Epithelial cell of proximal tubule (primary cell): ENCODE results near the gene COX7B2. TPM values are rescaled to one million over a fixed set of nuclear protein-coding genes. Genes with fewer than 3 reads are reported as not detected.

ENCODE experiments used
- DNase-seq: peaks from one replicate; pipeline ENCODE4 v3.0.0-alpha.2; 2011; ENCODE audit warnings: low read depth
- H3K4me3 ChIP-seq: 2 replicates; pipeline ENCODE4 v1.5.1; 2011; ENCODE audit warnings: low read depth, mild to moderate bottlenecking, low read length
- total RNA-seq: library from RNA; depleted of rRNA; stranded (reverse); fragments of >200 nt; gene quantifications from 2 replicates; pipeline ENCODE4 v1.2.3, GENCODE V29; 2015
- TF ChIP-seq, protein P1 (sequence below): conservative IDR thresholded peaks from 2 replicates; pipeline ENCODE4 v1.5.1; 2012; ENCODE audit warnings: low read depth, mild to moderate bottlenecking, low read length

The COX7B2 gene
- total RNA-seq, 1 donor from 2014 or later: not detected

DNA sequence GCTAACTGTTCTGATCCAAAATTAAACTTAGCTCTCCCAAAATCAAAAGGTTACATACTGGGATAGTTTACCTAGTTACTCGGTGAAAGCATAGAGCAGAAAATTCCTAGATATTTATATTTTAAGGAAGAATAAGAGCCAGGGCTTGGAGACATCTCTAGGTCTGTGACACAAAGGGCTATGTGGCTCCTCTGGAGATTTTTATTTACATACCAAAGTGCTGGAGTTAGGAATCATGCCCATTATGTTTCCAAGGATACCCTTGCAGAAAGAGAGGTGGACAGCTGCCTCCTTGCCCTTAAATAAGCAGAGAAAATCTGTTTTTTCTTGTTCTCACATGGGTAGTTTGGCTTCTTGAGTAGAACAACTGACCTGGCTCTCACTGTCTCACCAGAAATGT is 9.0 kb downstream of the COX7B2 start:
- H3K4me3 ChIP-seq: no peak overlapping the region
- TF ChIP-seq, protein P1, sequence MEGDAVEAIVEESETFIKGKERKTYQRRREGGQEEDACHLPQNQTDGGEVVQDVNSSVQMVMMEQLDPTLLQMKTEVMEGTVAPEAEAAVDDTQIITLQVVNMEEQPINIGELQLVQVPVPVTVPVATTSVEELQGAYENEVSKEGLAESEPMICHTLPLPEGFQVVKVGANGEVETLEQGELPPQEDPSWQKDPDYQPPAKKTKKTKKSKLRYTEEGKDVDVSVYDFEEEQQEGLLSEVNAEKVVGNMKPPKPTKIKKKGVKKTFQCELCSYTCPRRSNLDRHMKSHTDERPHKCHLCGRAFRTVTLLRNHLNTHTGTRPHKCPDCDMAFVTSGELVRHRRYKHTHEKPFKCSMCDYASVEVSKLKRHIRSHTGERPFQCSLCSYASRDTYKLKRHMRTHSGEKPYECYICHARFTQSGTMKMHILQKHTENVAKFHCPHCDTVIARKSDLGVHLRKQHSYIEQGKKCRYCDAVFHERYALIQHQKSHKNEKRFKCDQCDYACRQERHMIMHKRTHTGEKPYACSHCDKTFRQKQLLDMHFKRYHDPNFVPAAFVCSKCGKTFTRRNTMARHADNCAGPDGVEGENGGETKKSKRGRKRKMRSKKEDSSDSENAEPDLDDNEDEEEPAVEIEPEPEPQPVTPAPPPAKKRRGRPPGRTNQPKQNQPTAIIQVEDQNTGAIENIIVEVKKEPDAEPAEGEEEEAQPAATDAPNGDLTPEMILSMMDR: no peak
- no peak for DNase-seq

GRCh38 chr4:46894826-46895225 is 14.2 kb downstream of the COX7B2 start:
- no peak overlapping the region for H3K4me3 ChIP-seq
- TF ChIP-seq, protein P1: no peak
- DNase-seq: no peak

GRCh38 chr4:46890056-46890455 is 19.0 kb downstream of the COX7B2 start:
- H3K4me3 ChIP-seq: no peak overlapping the region
- DNase-seq: no peak
- TF ChIP-seq, protein P1: no peak

DNA sequence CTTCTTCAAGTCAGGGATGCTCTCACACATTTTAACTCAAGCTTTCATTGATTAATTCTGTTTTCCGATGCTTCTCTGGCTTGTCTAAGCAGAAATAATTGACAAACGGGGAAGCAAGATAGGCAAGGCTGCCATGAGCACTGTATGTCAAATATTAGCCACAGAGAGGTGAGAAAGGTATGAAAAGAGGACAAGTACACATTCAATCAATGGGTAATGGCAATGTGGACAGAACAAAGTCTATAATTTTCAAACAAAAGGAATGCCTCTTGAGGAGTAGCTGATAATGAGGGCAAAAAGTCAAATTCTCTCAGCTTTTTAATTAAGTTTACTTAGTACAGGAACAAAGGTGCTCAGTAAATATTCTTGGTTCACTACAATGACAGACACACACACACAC is 19.6 kb downstream of the COX7B2 start:
- no peak overlapping the region for H3K4me3 ChIP-seq
- TF ChIP-seq, protein P1: no peak
- DNase-seq: no peak

DNA sequence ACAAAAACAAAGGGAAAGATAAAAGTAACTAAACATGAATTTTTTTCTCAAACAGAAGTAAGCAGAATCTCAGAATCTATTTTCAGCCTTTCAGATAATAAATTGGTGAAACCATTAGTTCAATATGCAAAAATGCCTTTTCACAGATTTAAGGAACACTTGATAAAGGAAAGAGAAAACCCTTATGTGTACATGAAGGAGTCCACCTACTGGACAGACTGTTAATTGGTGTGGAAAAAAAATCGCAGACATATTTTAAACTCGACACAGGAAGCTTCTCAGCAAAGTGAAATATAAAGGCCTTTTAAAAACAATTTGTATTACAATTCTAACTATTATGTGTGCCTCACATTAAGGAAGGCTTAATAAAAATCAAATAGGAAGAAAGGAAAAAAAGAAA is 22.3 kb downstream of the COX7B2 start:
- H3K4me3 ChIP-seq: no peak overlapping the region
- no peak for DNase-seq

DNA sequence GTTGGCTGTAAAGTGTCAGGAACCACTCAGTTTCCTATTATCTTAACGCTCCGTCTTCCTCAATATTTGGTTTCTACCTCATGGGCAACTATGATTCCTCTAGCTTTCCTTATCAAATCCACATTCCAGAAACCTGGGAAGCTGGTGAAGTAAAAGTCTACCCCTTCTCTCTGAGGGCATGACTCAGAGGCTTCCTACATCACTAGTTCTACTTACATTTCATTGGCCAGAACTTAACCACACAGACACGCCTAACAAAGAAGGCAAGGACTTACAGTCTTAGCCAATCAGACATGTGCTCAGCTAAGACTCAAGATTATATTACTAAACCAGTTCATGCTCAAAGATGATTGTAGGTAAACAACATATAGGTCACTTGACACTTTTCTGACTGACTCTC is 30.4 kb downstream of the COX7B2 start:
- DNase-seq: no peak
- H3K4me3 ChIP-seq: no peak overlapping the region
- TF ChIP-seq, protein P1: no peak

More for the DNA sequence above, 22.3 kb downstream of the COX7B2 start:
- TF ChIP-seq, protein P1: peak; percentile 55

DNA sequence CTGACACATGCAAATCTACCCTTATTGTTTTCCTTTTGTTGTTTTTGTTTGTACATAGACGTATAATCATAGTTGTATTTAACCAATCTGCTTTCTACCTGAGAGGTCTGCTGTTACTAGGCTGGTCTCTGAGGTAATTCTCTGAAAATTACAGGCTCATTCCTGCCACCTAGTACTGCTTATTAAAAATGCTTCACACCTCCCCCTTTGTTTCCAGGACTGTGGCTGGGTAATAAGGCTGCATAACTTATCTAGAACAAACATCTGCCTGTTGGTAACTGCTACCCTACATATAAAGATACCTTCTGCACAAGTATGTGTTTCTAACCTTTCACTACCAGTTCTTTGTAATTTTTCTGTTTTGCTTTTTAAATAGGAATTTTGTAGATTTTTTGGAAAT is 34.2 kb downstream of the COX7B2 start:
- H3K4me3 ChIP-seq: no peak overlapping the region
- no peak for DNase-seq
- TF ChIP-seq, protein P1: no peak
